ENCODE data around the gene MTHFD1. TPM values are rescaled to one million over a fixed set of nuclear protein-coding genes. Genes with fewer than 3 reads are reported as not detected.
"Not testable (repeated sequence)": the region's sequence is repeated elsewhere in the genome, so short reads cannot be mapped to it uniquely, and the experiment has no call there.

MTHFD1 gene
- total RNA-seq, 1 donor from 2014 or later, result 108 TPM

DNA sequence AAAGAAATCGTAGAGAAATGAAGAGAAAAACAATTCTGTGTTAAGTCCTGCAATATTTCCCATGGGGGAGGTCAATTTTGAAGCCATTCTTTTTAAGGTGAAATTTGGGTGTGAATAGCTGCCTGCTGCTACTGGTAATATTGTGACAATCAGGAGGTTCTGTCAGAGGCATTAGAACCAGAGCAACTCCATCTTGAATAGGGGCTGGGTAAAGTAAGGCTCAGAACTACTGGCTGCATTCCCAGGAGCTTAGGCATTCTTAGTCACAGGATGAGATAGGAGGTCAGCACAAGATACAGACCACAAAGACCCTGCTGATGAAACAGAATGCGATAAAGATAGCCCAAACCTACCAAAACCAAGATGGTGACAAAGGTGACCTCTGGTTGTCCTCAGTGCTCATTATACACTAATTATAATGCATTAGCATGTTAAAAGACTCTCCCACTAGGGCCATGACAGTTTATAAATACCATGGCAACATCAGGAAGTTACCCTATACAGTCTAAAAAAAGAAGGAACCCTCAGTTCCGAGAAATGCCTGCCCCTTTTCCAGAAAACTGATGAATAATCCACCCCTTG is 24.8 kb upstream of the MTHFD1 start:
- H3K4me3 Mint-ChIP-seq, result no peak overlapping the region
- TF ChIP-seq, protein P1, sequence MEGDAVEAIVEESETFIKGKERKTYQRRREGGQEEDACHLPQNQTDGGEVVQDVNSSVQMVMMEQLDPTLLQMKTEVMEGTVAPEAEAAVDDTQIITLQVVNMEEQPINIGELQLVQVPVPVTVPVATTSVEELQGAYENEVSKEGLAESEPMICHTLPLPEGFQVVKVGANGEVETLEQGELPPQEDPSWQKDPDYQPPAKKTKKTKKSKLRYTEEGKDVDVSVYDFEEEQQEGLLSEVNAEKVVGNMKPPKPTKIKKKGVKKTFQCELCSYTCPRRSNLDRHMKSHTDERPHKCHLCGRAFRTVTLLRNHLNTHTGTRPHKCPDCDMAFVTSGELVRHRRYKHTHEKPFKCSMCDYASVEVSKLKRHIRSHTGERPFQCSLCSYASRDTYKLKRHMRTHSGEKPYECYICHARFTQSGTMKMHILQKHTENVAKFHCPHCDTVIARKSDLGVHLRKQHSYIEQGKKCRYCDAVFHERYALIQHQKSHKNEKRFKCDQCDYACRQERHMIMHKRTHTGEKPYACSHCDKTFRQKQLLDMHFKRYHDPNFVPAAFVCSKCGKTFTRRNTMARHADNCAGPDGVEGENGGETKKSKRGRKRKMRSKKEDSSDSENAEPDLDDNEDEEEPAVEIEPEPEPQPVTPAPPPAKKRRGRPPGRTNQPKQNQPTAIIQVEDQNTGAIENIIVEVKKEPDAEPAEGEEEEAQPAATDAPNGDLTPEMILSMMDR (conservative IDR thresholded peaks at IDR 0.05), result no peak
- H3K36me3 Mint-ChIP-seq, result no peaks in the 10 kb centered on the region
- H3K27ac Mint-ChIP-seq, result no peak overlapping the region
- DNase-seq (ENCODE audit: extremely low spot score, unreplicated experiment), result no peak
- no peaks in the 10 kb centered on the region for H3K27me3 Mint-ChIP-seq
- no peaks in the 10 kb centered on the region for H3K9me3 Mint-ChIP-seq
- no peaks in the 10 kb centered on the region for H3K4me1 Mint-ChIP-seq (ENCODE audit: unreplicated experiment)

DNA sequence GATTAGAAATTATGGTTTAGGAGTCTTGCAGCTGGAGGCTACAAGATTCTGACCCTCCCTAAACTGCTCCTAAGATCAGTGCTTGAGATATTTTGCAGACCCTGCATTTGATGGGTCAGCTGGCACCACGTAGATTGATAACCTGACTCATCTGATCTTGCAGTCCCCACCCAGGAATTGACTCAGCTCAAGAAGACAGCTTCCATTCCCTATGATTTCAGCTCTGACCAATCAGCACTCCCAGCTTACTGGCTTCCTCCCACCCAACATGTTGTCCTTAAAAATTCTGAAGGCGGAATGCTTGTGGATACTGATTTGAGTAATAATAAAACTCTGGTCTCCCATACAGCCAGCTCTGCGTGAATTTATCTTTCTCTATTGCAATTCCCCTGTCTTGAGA is 23.2 kb upstream of the MTHFD1 start:
- H3K27ac Mint-ChIP-seq, result no peak overlapping the region
- no peak overlapping the region for H3K4me3 Mint-ChIP-seq
- no peaks in the 10 kb centered on the region for H3K4me1 Mint-ChIP-seq (ENCODE audit: unreplicated experiment)
- no peak for DNase-seq (ENCODE audit: extremely low spot score, unreplicated experiment)
- no peaks in the 10 kb centered on the region for H3K9me3 Mint-ChIP-seq
- no peaks in the 10 kb centered on the region for H3K27me3 Mint-ChIP-seq
- TF ChIP-seq, protein P1 (conservative IDR thresholded peaks at IDR 0.05), result no peak
- no peaks in the 10 kb centered on the region for H3K36me3 Mint-ChIP-seq

DNA sequence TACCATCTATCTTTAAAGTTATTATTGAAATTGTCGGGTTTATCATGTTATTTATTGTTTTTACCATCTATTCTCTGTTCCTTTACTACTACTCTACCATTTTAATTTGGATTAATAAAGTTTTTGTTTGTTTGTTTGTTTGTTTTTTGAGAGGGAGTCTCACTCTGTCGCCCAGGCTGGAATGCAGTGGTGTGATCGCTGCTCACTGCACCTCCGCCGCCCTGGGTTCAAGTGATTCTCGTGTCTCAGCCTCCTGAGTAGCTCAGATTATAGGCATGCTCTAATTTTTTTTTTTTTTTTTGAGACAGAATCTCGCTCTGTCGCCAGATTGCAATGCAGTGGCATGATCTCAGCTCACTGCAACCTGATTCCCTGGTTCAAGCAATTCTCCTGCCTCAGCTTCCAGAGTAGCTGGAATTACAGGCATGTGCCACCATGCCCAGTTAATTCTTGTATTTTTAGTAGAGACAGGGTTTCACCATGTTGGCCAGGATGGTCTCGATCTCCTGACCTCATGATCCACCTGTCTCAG is 22.7 kb upstream of the MTHFD1 start:
- H3K4me3 Mint-ChIP-seq; DNase-seq (ENCODE audit: extremely low spot score, unreplicated experiment); H3K36me3 Mint-ChIP-seq; H3K27me3 Mint-ChIP-seq; H3K4me1 Mint-ChIP-seq (ENCODE audit: unreplicated experiment); H3K27ac Mint-ChIP-seq; H3K9me3 Mint-ChIP-seq: not testable (repeated sequence)

DNA sequence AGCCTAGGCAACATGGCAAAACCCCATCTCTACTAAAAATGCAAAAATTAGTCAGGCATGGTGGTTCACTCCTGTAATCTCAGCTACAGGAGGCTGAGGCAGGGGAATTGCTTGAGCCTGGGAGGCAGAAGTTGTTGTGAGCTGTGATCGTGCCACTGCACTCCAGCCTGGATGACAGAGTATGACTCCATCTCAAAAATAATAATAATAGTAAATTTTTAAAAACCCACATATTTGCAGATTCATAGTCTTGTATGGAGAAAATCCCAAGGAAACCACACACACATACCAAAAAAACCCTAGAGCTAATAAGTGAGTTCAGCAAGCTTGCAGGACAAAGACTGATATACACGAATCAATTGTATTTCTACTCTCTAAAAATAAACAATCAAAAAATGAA is 19.0 kb upstream of the MTHFD1 start:
- no peak overlapping the region for H3K27ac Mint-ChIP-seq
- no peaks in the 10 kb centered on the region for H3K4me1 Mint-ChIP-seq (ENCODE audit: unreplicated experiment)

DNA sequence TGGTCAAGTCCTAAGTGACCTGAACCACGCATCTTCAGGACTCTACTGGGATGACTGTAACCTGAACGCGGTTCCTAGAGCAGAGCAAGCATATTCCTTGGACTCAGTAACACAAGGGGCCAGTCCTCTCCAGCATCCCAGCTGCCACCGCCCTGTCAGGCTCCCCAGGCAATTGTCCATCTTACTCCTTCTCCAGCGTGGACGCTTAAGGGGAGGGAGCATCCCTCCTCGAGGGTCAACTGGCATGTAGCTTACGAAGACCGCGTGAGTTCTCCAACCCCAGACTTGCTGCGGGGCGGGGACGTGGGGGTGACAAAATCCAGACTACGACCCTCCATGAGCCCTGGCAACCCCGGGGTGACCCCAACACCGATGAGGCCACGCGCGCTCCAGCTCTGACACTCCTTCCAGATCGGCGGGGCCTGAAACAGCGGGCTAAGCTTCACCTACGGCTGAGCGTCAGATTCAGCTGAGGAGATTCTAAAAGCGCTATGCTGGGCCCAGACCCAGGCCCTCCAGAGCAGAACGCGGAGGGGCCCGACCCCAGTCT is 846 bp upstream of the MTHFD1 start:
- Mint-ChIP-seq H3K4me3 (peak overlapping the region; percentile 100), H3K36me3 (peaks cover 16% of the 10 kb centered on the region), H3K9me3 (no peaks in the 10 kb centered on the region), H3K27ac (peak overlapping the region; percentile 99), H3K27me3 (peaks cover 3% of the 10 kb centered on the region), H3K4me1 (ENCODE audit: unreplicated experiment) (peaks cover 23% of the 10 kb centered on the region)
- DNase-seq (ENCODE audit: extremely low spot score, unreplicated experiment), result peak; percentile 68
- TF ChIP-seq, protein P1 (conservative IDR thresholded peaks at IDR 0.05), result no peak

More for the DNA sequence above, 19.0 kb upstream of the MTHFD1 start:
- DNase-seq (ENCODE audit: extremely low spot score, unreplicated experiment), result peak; percentile 8
- TF ChIP-seq, protein P1 (conservative IDR thresholded peaks at IDR 0.05), result no peak
- Mint-ChIP-seq H3K4me3 (no peak overlapping the region), H3K36me3 (no peaks in the 10 kb centered on the region), H3K27me3 (no peaks in the 10 kb centered on the region), H3K9me3 (no peaks in the 10 kb centered on the region)

DNA sequence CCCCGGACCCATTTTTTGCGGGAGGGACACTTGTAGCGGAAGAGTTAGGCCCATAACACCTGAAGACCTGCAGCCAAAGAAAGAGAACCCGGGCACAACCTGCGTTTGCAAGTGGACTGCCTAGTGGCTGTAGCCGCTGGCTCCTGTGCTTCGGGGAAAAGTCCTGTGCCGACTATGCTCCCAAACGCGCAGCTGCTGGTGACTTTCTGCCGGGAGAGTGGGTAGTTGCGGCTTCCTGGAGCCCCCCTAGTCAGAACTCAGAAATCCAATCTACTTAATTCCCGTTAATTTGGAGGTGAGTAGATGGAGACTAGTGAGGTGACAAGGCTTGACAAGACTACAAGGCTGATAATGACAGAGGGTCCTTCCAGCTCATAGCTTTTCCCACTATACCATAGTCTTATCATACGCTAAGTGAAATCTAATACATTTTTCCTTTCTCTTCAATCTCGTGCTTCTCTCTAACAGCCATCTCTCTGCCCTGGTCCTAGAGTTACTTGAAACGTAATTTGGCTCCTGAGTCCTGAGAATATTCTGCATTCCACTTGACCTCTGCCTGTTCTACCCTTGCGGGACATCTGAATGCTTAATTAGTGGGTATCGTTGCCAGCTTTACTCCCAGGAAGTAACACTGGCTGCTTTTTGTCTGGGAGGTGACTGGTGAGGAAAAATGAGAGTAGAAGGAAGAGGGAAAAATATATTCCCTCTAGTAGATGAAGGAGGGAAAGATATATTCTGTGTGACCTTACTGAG is 556 bp downstream of the MTHFD1 start:
- Mint-ChIP-seq H3K9me3 (no peaks in the 10 kb centered on the region), H3K36me3 (peaks cover 26% of the 10 kb centered on the region), H3K4me3 (peak overlapping the region; percentile 100), H3K27ac (peak overlapping the region; percentile 99), H3K4me1 (ENCODE audit: unreplicated experiment) (peaks cover 25% of the 10 kb centered on the region), H3K27me3 (peaks cover 3% of the 10 kb centered on the region)
- TF ChIP-seq, protein P1 (conservative IDR thresholded peaks at IDR 0.05), result no peak
- no peak for DNase-seq (ENCODE audit: extremely low spot score, unreplicated experiment)

Measured in type B pancreatic cell (in vitro differentiated cells).